HepG2 (cell line): ENCODE measurements around the gene GEMIN2. TPM values are rescaled to one million over a fixed set of nuclear protein-coding genes. Genes with fewer than 3 reads are reported as not detected.
A peak's percentile ranks its signal among the peaks of the same experiment; 100 is the strongest.

Source experiments
- AGO1 ChIP-seq: fragments of 200-400 bp; formaldehyde crosslinking; IDR thresholded peaks from 2 replicates; pipeline ENCODE4 v1.6.1; 2017; ENCODE audit warnings: mild to moderate bottlenecking, low read depth, low read length, moderate library complexity; ENCODE audit not compliant: poor library complexity, severe bottlenecking
- ARNT2 ChIP-seq: sonication (generic); formaldehyde crosslinking; IDR thresholded peaks from 2 replicates; pipeline ENCODE4 v1.8.0; 2022; ENCODE audit warnings: mild to moderate bottlenecking, low read depth, missing genetic modification reagents, moderate library complexity
- FOSL2 ChIP-seq: sonication (generic); formaldehyde crosslinking; IDR thresholded peaks from 2 replicates; pipeline ENCODE4 v1.4.0; 2020; ENCODE audit warnings: missing genetic modification reagents
- GATA4 ChIP-seq: sonication (generic); IDR thresholded peaks from 2 replicates; pipeline ENCODE4 v1.6.1; 2016; ENCODE audit warnings: antibody characterized with exemption, low read depth, borderline replicate concordance
- HMGXB3 ChIP-seq: sonication (generic); formaldehyde crosslinking; IDR thresholded peaks from 2 replicates; pipeline ENCODE4 v1.4.0; 2020; ENCODE audit warnings: missing genetic modification reagents, borderline replicate concordance
- RXRB ChIP-seq: IDR thresholded peaks from 2 replicates; pipeline ENCODE4 v1.6.1; 2016; ENCODE audit warnings: borderline replicate concordance, missing genetic modification reagents, missing compliant biosample characterization
- SAP130 ChIP-seq: IDR thresholded peaks from 2 replicates; pipeline ENCODE4 v1.6.1; 2016; ENCODE audit warnings: low read depth
- SP5 ChIP-seq: IDR thresholded peaks from 2 replicates; pipeline ENCODE4 v1.6.1; 2016; ENCODE audit warnings: low read depth, borderline replicate concordance
- ZMYM4 ChIP-seq: sonication (generic); formaldehyde crosslinking; IDR thresholded peaks from 2 replicates; pipeline ENCODE4 v1.8.1; 2023; ENCODE audit warnings: mild to moderate bottlenecking, missing genetic modification reagents
- ZNF138 ChIP-seq: sonication (generic); formaldehyde crosslinking; IDR thresholded peaks from 2 replicates; pipeline ENCODE4 v1.5.0; 2020; ENCODE audit warnings: mild to moderate bottlenecking, low read depth, missing genetic modification reagents
- ZNF432 ChIP-seq: sonication (generic); formaldehyde crosslinking; IDR thresholded peaks from 2 replicates; pipeline ENCODE4 v1.5.0; 2020; ENCODE audit warnings: missing genetic modification reagents, mild to moderate bottlenecking, borderline replicate concordance
- ZNF784 ChIP-seq: sonication (generic); formaldehyde crosslinking; IDR thresholded peaks from 2 replicates; pipeline ENCODE4 v1.5.1; 2020; ENCODE audit warnings: missing genetic modification reagents, mild to moderate bottlenecking, borderline replicate concordance
- ZNF816 ChIP-seq: sonication (generic); formaldehyde crosslinking; IDR thresholded peaks from 2 replicates; pipeline ENCODE4 v1.8.0; 2022; ENCODE audit warnings: missing genetic modification reagents, mild to moderate bottlenecking, borderline replicate concordance
- polyA plus RNA-seq, 8 experiments: library from polyadenylated mRNA; depleted of rRNA in 3 of 8; stranded (reverse) in 7 of 8; unstranded in 1 of 8; fragments of >200 nt; fragmentation: Illumina TruSeq in 4 of 8; extraction: Trizol in 4 of 8; gene quantifications; 2 replicates each; pipeline versions ENCODE4 v1.2.1 to v1.2.3, GENCODE V29; 2011 to 2016; ENCODE audit warnings: low read depth in 4 of 8, missing spikeins in 1 of 8, mixed read lengths in 1 of 8; ENCODE audit not compliant: insufficient read depth in 1 of 8
- total RNA-seq, 5 experiments: library from RNA; depleted of rRNA; stranded (reverse); fragments of >200 nt; fragmentation: Illumina TruSeq; extraction: Trizol; gene quantifications; 2 replicates each; pipeline ENCODE4 v1.2.3, GENCODE V29; 2016; ENCODE audit warnings: low read depth in 1 of 5
- TF ChIP-seq, protein P1 (sequence below): sonication (generic); formaldehyde crosslinking; conservative IDR thresholded peaks from 2 replicates; pipeline ENCODE4 v1.4.0; 2020; ENCODE audit warnings: missing genetic modification reagents
- TF ChIP-seq, protein P2 (sequence below): sonication (generic); formaldehyde crosslinking; IDR thresholded peaks from 2 replicates; pipeline ENCODE4 v1.5.0; 2020; ENCODE audit warnings: missing genetic modification reagents, mild to moderate bottlenecking, borderline replicate concordance
- TF ChIP-seq, protein P3 (sequence below): sonication (generic); formaldehyde crosslinking; IDR thresholded peaks from 2 replicates; pipeline ENCODE4 v1.8.0; 2022; ENCODE audit warnings: low read depth, missing genetic modification reagents
- TF ChIP-seq, protein P4 (sequence below): sonication (generic); formaldehyde crosslinking; IDR thresholded peaks from 2 replicates; pipeline ENCODE4 v1.4.0; 2020; ENCODE audit warnings: missing genetic modification reagents

GEMIN2 gene
- total and polyA plus RNA-seq, 2 of the 13 experiments (the other 11 are each of a cell fraction or from before 2014, with no cell fraction given) = 54.8 to 110 TPM

DNA sequence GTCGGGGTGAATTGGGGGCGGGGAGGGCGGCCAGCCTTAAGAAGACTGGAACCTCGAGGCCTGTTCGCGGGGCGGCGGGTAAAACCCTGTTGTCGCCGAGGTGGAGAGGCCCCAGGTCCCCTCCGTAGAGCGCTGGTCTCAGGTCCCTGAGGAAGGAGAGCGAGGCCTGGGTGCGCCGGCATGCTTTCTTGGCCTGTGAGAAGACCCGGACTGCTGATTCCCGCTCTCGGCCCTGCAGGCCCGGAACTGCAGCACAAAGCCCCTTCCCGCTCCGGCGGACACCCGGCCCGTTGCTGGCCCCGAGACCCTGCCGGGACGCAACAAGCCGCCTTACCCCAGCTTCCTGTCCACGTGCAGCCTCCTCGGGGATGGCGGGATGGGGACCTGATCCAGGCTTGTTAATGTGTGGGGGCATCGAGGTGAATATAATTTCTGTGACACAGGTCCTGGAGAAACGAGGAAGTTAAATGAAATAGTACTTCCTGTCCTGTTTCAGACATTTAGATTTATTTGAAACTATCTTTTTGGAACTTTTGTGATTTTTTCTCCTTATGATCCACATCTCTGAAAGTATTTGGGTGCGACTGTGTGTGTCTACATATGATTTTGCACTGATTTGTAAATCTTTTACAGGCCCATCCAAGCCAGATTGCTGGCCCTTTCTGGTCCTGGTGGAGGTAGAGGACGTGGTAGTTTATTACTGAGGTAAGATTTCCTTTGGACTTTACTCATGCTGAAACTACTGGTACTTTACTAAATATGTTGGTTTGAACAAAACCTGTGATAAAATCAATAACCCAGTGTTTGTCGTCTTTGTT lies 61.5 kb downstream of the GEMIN2 start (continued):
- TF ChIP-seq SAP130 (CRISPR knock-in tag) (peak; percentile 57; the same call in 1 of the 2 replicates), ARNT2 (no peak; the same call in none of the 2 replicates), ZNF432 (CRISPR knock-in tag) (no peak), HMGXB3 (CRISPR knock-in tag) (no peak), RXRB (no peak; the same call in 1 of the 2 replicates), GATA4 (no peak), ZNF138 (CRISPR knock-in tag) (no peak; the same call in none of the 2 replicates), SP5 (CRISPR knock-in tag) (no peak), ZNF784 (CRISPR knock-in tag) (peak; percentile 93), ZNF816 (CRISPR knock-in tag) (peak; percentile 97; the same call in 1 of the 2 replicates), AGO1 (peak; percentile 96), ZMYM4 (CRISPR knock-in tag) (no peak), FOSL2 (peak; percentile 36; the same call in 1 of the 2 replicates)
- TF ChIP-seq, protein P1, sequence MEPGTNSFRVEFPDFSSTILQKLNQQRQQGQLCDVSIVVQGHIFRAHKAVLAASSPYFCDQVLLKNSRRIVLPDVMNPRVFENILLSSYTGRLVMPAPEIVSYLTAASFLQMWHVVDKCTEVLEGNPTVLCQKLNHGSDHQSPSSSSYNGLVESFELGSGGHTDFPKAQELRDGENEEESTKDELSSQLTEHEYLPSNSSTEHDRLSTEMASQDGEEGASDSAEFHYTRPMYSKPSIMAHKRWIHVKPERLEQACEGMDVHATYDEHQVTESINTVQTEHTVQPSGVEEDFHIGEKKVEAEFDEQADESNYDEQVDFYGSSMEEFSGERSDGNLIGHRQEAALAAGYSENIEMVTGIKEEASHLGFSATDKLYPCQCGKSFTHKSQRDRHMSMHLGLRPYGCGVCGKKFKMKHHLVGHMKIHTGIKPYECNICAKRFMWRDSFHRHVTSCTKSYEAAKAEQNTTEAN (CRISPR knock-in tag) = no peak; the same call in 1 of the 2 replicates
- TF ChIP-seq, protein P2, sequence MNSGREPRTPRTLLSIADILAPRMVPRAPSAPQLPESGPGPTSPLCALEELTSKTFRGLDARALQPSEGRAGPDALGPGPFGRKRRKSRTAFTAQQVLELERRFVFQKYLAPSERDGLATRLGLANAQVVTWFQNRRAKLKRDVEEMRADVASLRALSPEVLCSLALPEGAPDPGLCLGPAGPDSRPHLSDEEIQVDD (CRISPR knock-in tag) = peak; percentile 83
- TF ChIP-seq, protein P3, sequence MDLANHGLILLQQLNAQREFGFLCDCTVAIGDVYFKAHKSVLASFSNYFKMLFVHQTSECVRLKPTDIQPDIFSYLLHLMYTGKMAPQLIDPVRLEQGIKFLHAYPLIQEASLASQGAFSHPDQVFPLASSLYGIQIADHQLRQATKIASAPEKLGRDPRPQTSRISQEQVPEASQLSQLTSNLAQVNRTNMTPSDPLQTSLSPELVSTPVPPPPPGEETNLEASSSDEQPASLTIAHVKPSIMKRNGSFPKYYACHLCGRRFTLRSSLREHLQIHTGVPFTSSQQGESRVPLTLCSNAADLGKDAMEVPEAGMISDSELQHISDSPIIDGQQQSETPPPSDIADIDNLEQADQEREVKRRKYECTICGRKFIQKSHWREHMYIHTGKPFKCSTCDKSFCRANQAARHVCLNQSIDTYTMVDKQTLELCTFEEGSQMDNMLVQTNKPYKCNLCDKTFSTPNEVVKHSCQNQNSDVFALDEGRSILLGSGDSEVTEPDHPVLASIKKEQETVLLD (CRISPR knock-in tag) = no peak
- TF ChIP-seq, protein P4, sequence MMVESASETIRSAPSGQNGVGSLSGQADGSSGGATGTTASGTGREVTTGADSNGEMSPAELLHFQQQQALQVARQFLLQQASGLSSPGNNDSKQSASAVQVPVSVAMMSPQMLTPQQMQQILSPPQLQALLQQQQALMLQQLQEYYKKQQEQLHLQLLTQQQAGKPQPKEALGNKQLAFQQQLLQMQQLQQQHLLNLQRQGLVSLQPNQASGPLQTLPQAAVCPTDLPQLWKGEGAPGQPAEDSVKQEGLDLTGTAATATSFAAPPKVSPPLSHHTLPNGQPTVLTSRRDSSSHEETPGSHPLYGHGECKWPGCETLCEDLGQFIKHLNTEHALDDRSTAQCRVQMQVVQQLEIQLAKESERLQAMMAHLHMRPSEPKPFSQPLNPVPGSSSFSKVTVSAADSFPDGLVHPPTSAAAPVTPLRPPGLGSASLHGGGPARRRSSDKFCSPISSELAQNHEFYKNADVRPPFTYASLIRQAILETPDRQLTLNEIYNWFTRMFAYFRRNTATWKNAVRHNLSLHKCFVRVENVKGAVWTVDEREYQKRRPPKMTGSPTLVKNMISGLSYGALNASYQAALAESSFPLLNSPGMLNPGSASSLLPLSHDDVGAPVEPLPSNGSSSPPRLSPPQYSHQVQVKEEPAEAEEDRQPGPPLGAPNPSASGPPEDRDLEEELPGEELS (CRISPR knock-in tag) = no peak
